IPS-20b (cell line): ENCODE data around the gene FAM107B.

Experiments
- H3K27ac ChIP-seq: one replicate; pipeline ENCODE4 v1.5.1; 2013; ENCODE audit warnings: low read length
- H3K27me3 ChIP-seq: 2 replicates; pipeline ENCODE4 v1.6.1; 2013; ENCODE audit warnings: mild to moderate bottlenecking, low read length, inconsistent platforms; ENCODE audit not compliant: insufficient read depth
- H3K36me3 ChIP-seq: 2 replicates; pipeline ENCODE4 v1.6.1; 2013; ENCODE audit warnings: low read depth, mild to moderate bottlenecking, inconsistent platforms, low read length, moderate library complexity; ENCODE audit not compliant: insufficient read depth
- H3K4me1 ChIP-seq: 2 replicates; pipeline ENCODE4 v1.6.1; 2013; ENCODE audit warnings: mild to moderate bottlenecking, control low read depth, inconsistent platforms, low read length, moderate library complexity; ENCODE audit not compliant: insufficient read depth
- H3K4me3 ChIP-seq: 2 replicates; pipeline ENCODE4 v1.5.1; 2013; ENCODE audit warnings: mild to moderate bottlenecking, low read length, inconsistent platforms
- H3K9ac ChIP-seq: 2 replicates; pipeline ENCODE4 v1.6.1; 2013; ENCODE audit warnings: low read depth, mild to moderate bottlenecking, inconsistent platforms, low read length, moderate library complexity
- H3K9me3 ChIP-seq: 2 replicates; pipeline ENCODE4 v1.6.1; 2013; ENCODE audit warnings: mild to moderate bottlenecking, low read depth, low read length, inconsistent platforms; ENCODE audit not compliant: insufficient read depth

Gene FAM107B

DNA sequence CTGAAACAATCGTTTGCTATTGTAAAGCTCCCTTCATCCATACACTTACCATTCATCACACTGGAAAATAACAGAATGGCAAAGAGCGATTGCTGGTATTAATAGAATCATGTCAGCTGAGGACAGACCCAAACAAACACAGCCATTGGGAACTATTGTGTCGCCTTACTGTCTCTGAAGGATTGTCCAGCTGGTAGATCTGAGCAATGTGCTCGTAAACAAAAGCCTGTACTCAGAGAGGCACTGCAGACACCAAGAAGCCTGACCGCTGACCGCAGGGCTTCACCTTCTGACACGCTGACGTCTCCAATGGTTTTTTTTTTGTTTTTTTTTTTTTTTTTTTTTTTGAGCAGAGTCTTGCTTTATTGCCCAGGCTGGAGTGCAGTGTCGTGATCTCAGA, 292.9 kb downstream of the FAM107B start:
- peaks cover 4% of the 10 kb centered on the region; the same call in 1 of the 2 replicates for H3K4me1 ChIP-seq
- no peak overlapping the region for H3K27ac ChIP-seq
- H3K27me3 ChIP-seq: no peaks in the 10 kb centered on the region
- H3K9ac ChIP-seq: no peak overlapping the region
- no peaks in the 10 kb centered on the region for H3K9me3 ChIP-seq
- no peaks in the 10 kb centered on the region for H3K36me3 ChIP-seq
- H3K4me3 ChIP-seq: no peak overlapping the region

- no peak overlapping the region for H3K4me3 ChIP-seq
- H3K27ac ChIP-seq: no peak overlapping the region
- H3K9me3 ChIP-seq: no peaks in the 10 kb centered on the region
- no peaks in the 10 kb centered on the region for H3K27me3 ChIP-seq
- H3K9ac ChIP-seq: no peak overlapping the region
- H3K4me1 ChIP-seq: peaks cover 4% of the 10 kb centered on the region; the same call in 1 of the 2 replicates
- H3K36me3 ChIP-seq: no peaks in the 10 kb centered on the region
These were observed 293.7 kb downstream of the FAM107B start for GRCh38 chr10:14481014-14481413.

GRCh38 chr10:14478604-14479003, 296.1 kb downstream of the FAM107B start:
- H3K9ac ChIP-seq: no peak overlapping the region
- H3K9me3 ChIP-seq: 0 out of 2 replicates have a peak, but pooled peaks cover 4% of the 10 kb centered on the region
- H3K27ac ChIP-seq: no peak overlapping the region
- H3K4me3 ChIP-seq: no peak overlapping the region
- no peaks in the 10 kb centered on the region for H3K36me3 ChIP-seq
- peaks cover 4% of the 10 kb centered on the region; the same call in 1 of the 2 replicates for H3K4me1 ChIP-seq
- H3K27me3 ChIP-seq: no peaks in the 10 kb centered on the region

- H3K27me3 ChIP-seq: no peaks in the 10 kb centered on the region
- H3K27ac ChIP-seq: no peak overlapping the region
- H3K4me3 ChIP-seq: no peak overlapping the region
- no peak overlapping the region for H3K9ac ChIP-seq
- H3K36me3 ChIP-seq: no peaks in the 10 kb centered on the region
- 0 out of 2 replicates have a peak, but pooled peaks cover 4% of the 10 kb centered on the region for H3K9me3 ChIP-seq
- H3K4me1 ChIP-seq: peaks cover 4% of the 10 kb centered on the region; the same call in 1 of the 2 replicates
These were observed 296.5 kb downstream of the FAM107B start for GRCh38 chr10:14478201-14478600.

DNA sequence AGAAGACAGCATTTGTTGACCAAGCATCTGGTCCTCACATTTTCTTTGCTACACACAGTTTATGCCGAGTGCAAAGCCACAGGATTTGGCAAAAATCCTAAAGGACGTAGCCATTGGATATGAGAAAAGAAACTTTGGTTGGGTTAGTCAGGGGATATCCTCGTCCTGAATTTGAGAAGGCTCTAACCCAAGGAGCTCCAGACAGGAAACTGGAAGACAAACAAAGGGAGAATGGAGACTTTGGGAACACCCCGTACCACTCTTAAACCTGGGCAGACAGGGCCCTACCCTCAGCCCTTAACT, 297.3 kb downstream of the FAM107B start:
- Histone ChIP-seq H3K27ac (no peak overlapping the region), H3K9ac (no peak overlapping the region), H3K4me1 (peaks cover 4% of the 10 kb centered on the region; the same call in 1 of the 2 replicates), H3K9me3 (0 out of 2 replicates have a peak, but pooled peaks cover 4% of the 10 kb centered on the region), H3K4me3 (no peak overlapping the region), H3K27me3 (no peaks in the 10 kb centered on the region), H3K36me3 (no peaks in the 10 kb centered on the region)

GRCh38 chr10:14476641-14477407, 297.9 kb downstream of the FAM107B start:
- Histone ChIP-seq H3K4me3 (no peak overlapping the region), H3K9ac (no peak overlapping the region), H3K9me3 (0 out of 2 replicates have a peak, but pooled peaks cover 4% of the 10 kb centered on the region), H3K27ac (no peak overlapping the region), H3K36me3 (no peaks in the 10 kb centered on the region), H3K4me1 (peaks cover 4% of the 10 kb centered on the region; the same call in 1 of the 2 replicates), H3K27me3 (no peaks in the 10 kb centered on the region)

- H3K4me3 ChIP-seq: no peak overlapping the region
- H3K9ac ChIP-seq: no peak overlapping the region
- H3K4me1 ChIP-seq: peaks cover 4% of the 10 kb centered on the region; the same call in 1 of the 2 replicates
- H3K27me3 ChIP-seq: no peaks in the 10 kb centered on the region
- no peaks in the 10 kb centered on the region for H3K36me3 ChIP-seq
- H3K9me3 ChIP-seq: 0 out of 2 replicates have a peak, but pooled peaks cover 4% of the 10 kb centered on the region
- no peak overlapping the region for H3K27ac ChIP-seq
These were observed 298.7 kb downstream of the FAM107B start for GRCh38 chr10:14476006-14476405.

- no peak overlapping the region for H3K9ac ChIP-seq
- H3K4me3 ChIP-seq: no peak overlapping the region
- H3K27me3 ChIP-seq: no peaks in the 10 kb centered on the region
- H3K36me3 ChIP-seq: no peaks in the 10 kb centered on the region
- H3K27ac ChIP-seq: no peak overlapping the region
- H3K4me1 ChIP-seq: peaks cover 4% of the 10 kb centered on the region; the same call in 1 of the 2 replicates
- 0 out of 2 replicates have a peak, but pooled peaks cover 4% of the 10 kb centered on the region for H3K9me3 ChIP-seq
These were observed 300.0 kb downstream of the FAM107B start for GRCh38 chr10:14474656-14475055.

DNA sequence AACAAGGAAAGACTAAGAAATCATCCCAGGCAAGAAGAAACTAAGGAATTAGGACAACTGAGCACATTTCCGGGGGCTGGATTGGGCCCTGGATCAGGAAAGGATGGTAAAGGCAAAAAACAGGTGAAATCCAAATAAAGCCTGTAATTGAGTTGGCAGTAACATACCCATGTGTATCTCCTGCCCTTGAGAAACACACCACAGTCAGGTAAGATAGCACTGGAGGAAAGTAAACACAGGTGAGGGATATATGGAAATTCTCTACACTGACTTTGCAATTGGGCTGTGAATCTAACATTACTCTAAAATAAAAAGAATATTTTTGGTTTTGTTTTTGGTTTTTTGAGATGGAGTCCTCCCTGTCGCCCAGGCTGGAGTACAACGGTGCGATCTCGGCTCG, 303.8 kb downstream of the FAM107B start:
- H3K27ac ChIP-seq: no peak overlapping the region
- no peaks in the 10 kb centered on the region for H3K4me1 ChIP-seq
- H3K27me3 ChIP-seq: no peaks in the 10 kb centered on the region
- H3K4me3 ChIP-seq: no peak overlapping the region
- 0 out of 2 replicates have a peak, but pooled peaks cover 4% of the 10 kb centered on the region for H3K9me3 ChIP-seq
- no peaks in the 10 kb centered on the region for H3K36me3 ChIP-seq
- no peak overlapping the region for H3K9ac ChIP-seq

GRCh38 chr10:14468726-14469125, 306.0 kb downstream of the FAM107B start:
- Histone ChIP-seq H3K4me3 (no peak overlapping the region), H3K36me3 (no peaks in the 10 kb centered on the region), H3K4me1 (no peaks in the 10 kb centered on the region), H3K27me3 (no peaks in the 10 kb centered on the region), H3K27ac (no peak overlapping the region), H3K9ac (no peak overlapping the region), H3K9me3 (no peaks in the 10 kb centered on the region)
